PC-3 (cell line): ENCODE measurements around the gene DOCK1.

Source experiments
- CTCF ChIP-seq: fragments of 300-600 bp; sonication (generic); conservative IDR thresholded peaks from 2 replicates; pipeline ENCODE4 v1.5.1; 2017; ENCODE audit warnings: antibody characterized with exemption, low read depth, mild to moderate bottlenecking, low read length
- EZH2 ChIP-seq: fragments of 300-600 bp; sonication (generic); IDR thresholded peaks from one replicate; pipeline ENCODE4 v1.6.1; 2017; ENCODE audit warnings: antibody characterized with exemption, mild to moderate bottlenecking, low read length; ENCODE audit not compliant: unreplicated experiment
- EZH2phosphoT487 ChIP-seq: fragments of 300-600 bp; sonication (generic); IDR thresholded peaks from 2 replicates; pipeline ENCODE4 v1.6.1; 2018; ENCODE audit warnings: mild to moderate bottlenecking, antibody characterized with exemption, low read length, borderline replicate concordance

DNA sequence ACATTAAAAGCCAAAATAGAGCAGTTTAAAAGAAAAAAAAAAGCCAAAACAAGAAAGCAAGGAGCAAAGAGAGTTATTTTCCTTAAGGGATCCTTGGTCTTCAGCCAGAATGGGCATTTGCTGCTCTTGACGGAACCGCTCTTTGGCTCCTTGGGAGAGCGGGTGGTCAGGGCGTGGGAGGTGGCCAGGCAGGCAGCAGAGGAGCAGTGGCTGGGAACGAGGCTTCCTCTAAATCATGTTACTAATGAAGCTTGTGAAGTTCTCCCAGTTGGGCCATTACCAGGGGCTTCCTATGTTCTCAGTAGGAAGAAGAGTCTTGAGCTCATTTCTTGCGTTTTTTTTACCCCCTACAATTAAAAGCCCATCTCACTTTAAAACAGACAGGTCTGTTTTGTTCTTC, 116.6 kb downstream of the DOCK1 start:
- TF ChIP-seq CTCF (no peak), EZH2 (no peak), EZH2phosphoT487 (no peak)
